HEK293 (cell line): ENCODE results near the gene YPEL4.
A peak's percentile ranks its signal among the peaks of the same experiment; 100 is the strongest.

Source experiments
- CTCF ChIA-PET: fragments of 350-600 bp; formaldehyde crosslinking; extraction: SDS; loops from one replicate; lab custom pipeline; 2021; ENCODE audit warnings: antibody characterized with exemption; lab: Yijun Ruan, JAX
- POLR2A ChIA-PET: fragments of 300-600 bp; formaldehyde crosslinking; extraction: SDS; loops from one replicate; lab custom pipeline; 2020; ENCODE audit warnings: antibody characterized with exemption, inconsistent platforms; lab: Yijun Ruan, JAX
- H3K27ac ChIP-seq: fragments of 200-500 bp; sonication (Bioruptor generic); 2 replicates; pipeline ENCODE4 v1.5.1; 2014; ENCODE audit warnings: low read depth, low read length, control low read depth, inconsistent platforms; ENCODE audit errors: extremely low read depth
- H3K36me3 ChIP-seq, 2 experiments: fragments of 200-500 bp in 1 of 2; sonication (Bioruptor generic) in 1 of 2; 1 replicate in 1 of 2; 2 replicates in 1 of 2; pipeline ENCODE4 v1.5.1; 2014 to 2017; ENCODE audit warnings: inconsistent platforms in 2 of 2, low read length in 2 of 2; ENCODE audit not compliant: control insufficient read depth in 2 of 2, insufficient read depth in 1 of 2
- H3K4me1 ChIP-seq: fragments of 200-500 bp; sonication (Bioruptor generic); 2 replicates; pipeline ENCODE4 v1.5.1; 2014; ENCODE audit warnings: mild to moderate bottlenecking, low read length, inconsistent platforms; ENCODE audit not compliant: control insufficient read depth, insufficient read depth
- H3K4me3 ChIP-seq: 2 replicates; pipeline ENCODE4 v1.5.1; 2011; ENCODE audit warnings: low read depth, mild to moderate bottlenecking, control low read depth, low read length, moderate library complexity
- H3K9me3 ChIP-seq: fragments of 200-500 bp; sonication (Bioruptor generic); 2 replicates; pipeline ENCODE4 v1.5.1; 2014; ENCODE audit warnings: low read depth, low read length, inconsistent platforms; ENCODE audit not compliant: control insufficient read depth, insufficient read depth
- BCL11B ChIP-seq: fragments of 450-650 bp; formaldehyde crosslinking; IDR thresholded peaks from 2 replicates; pipeline ENCODE4 v1.5.1; 2016; ENCODE audit warnings: low read depth, missing biosample characterization, missing genetic modification characterization
- GLIS1 ChIP-seq: fragments of 450-650 bp; formaldehyde crosslinking; IDR thresholded peaks from 2 replicates; pipeline ENCODE4 v1.5.1; 2016; ENCODE audit warnings: missing biosample characterization, missing genetic modification characterization
- GLIS2 ChIP-seq: fragments of 450-650 bp; formaldehyde crosslinking; IDR thresholded peaks from 2 replicates; pipeline ENCODE4 v1.5.1; 2016; ENCODE audit warnings: missing biosample characterization, missing genetic modification characterization
- KLF10 ChIP-seq: fragments of 450-650 bp; IDR thresholded peaks from 2 replicates; pipeline ENCODE4 v1.5.1; 2018; ENCODE audit warnings: missing biosample characterization, mild to moderate bottlenecking, missing genetic modification characterization
- KLF16 ChIP-seq: fragments of 450-650 bp; formaldehyde crosslinking; IDR thresholded peaks from 2 replicates; pipeline ENCODE4 v1.5.1; 2017; ENCODE audit warnings: missing biosample characterization, missing genetic modification characterization
- KLF8 ChIP-seq: fragments of 450-650 bp; formaldehyde crosslinking; IDR thresholded peaks from 2 replicates; pipeline ENCODE4 v1.5.1; 2016; ENCODE audit warnings: missing biosample characterization, missing genetic modification characterization
- MYNN ChIP-seq: fragments of 450-650 bp; formaldehyde crosslinking; IDR thresholded peaks from 2 replicates; pipeline ENCODE4 v1.5.1; 2016; ENCODE audit warnings: missing biosample characterization, missing genetic modification characterization, borderline replicate concordance
- ZBTB26 ChIP-seq: fragments of 450-650 bp; formaldehyde crosslinking; optimal IDR thresholded peaks from 2 replicates; pipeline ENCODE3; 2016; ENCODE audit warnings: missing biosample characterization, mild to moderate bottlenecking, missing genetic modification characterization
- ZFP3 ChIP-seq: fragments of 450-650 bp; formaldehyde crosslinking; IDR thresholded peaks from 2 replicates; pipeline ENCODE4 v1.5.1; 2016; ENCODE audit warnings: low read depth, missing biosample characterization, missing genetic modification characterization
- ZNF146 ChIP-seq: fragments of 450-650 bp; formaldehyde crosslinking; IDR thresholded peaks from 2 replicates; pipeline ENCODE4 v1.5.1; 2016; ENCODE audit warnings: missing biosample characterization, missing genetic modification characterization
- ZNF148 ChIP-seq: fragments of 450-650 bp; formaldehyde crosslinking; IDR thresholded peaks from 2 replicates; pipeline ENCODE4 v1.5.0; 2017; ENCODE audit warnings: missing biosample characterization, missing genetic modification characterization, borderline replicate concordance
- ZNF16 ChIP-seq: fragments of 450-650 bp; formaldehyde crosslinking; IDR thresholded peaks from 2 replicates; pipeline ENCODE4 v1.5.1; 2016; ENCODE audit warnings: low read depth, missing biosample characterization, missing genetic modification characterization
- ZNF184 ChIP-seq: fragments of 450-650 bp; IDR thresholded peaks from 2 replicates; pipeline ENCODE4 v1.5.1; 2018; ENCODE audit warnings: missing biosample characterization, mild to moderate bottlenecking, missing genetic modification characterization
- ZNF2 ChIP-seq: fragments of 450-650 bp; formaldehyde crosslinking; IDR thresholded peaks from 2 replicates; pipeline ENCODE4 v1.5.1; 2016; ENCODE audit warnings: missing biosample characterization, missing genetic modification characterization
- ZNF266 ChIP-seq: fragments of 450-650 bp; formaldehyde crosslinking; IDR thresholded peaks from 2 replicates; pipeline ENCODE4 v1.5.1; 2016; ENCODE audit warnings: missing biosample characterization, missing genetic modification characterization, low read depth
- ZNF311 ChIP-seq: fragments of 450-650 bp; formaldehyde crosslinking; IDR thresholded peaks from 2 replicates; pipeline ENCODE4 v1.5.1; 2017; ENCODE audit warnings: missing biosample characterization, missing genetic modification characterization, borderline replicate concordance
- ZNF37A ChIP-seq: fragments of 450-650 bp; IDR thresholded peaks from 2 replicates; pipeline ENCODE4 v1.5.1; 2018; ENCODE audit warnings: missing biosample characterization, missing genetic modification characterization
- ZNF416 ChIP-seq: fragments of 450-650 bp; formaldehyde crosslinking; IDR thresholded peaks from 2 replicates; pipeline ENCODE4 v1.5.1; 2016; ENCODE audit warnings: missing biosample characterization, missing genetic modification characterization
- ZNF513 ChIP-seq: fragments of 450-650 bp; IDR thresholded peaks from 2 replicates; pipeline ENCODE4 v1.5.1; 2018; ENCODE audit warnings: missing biosample characterization, missing genetic modification characterization
- ZNF558 ChIP-seq: fragments of 450-650 bp; formaldehyde crosslinking; IDR thresholded peaks from 2 replicates; pipeline ENCODE4 v1.5.1; 2016; ENCODE audit warnings: missing biosample characterization, missing genetic modification characterization
- ZNF626 ChIP-seq: fragments of 450-650 bp; sonication (Bioruptor Pico); formaldehyde crosslinking; IDR thresholded peaks from 2 replicates; pipeline ENCODE4 v1.5.1; 2018; ENCODE audit warnings: missing biosample characterization, missing genetic modification characterization, inconsistent platforms
- ZNF639 ChIP-seq: fragments of 450-650 bp; formaldehyde crosslinking; IDR thresholded peaks from 2 replicates; pipeline ENCODE4 v1.5.1; 2016; ENCODE audit warnings: missing biosample characterization, missing genetic modification characterization
- ZNF658 ChIP-seq: fragments of 450-650 bp; formaldehyde crosslinking; IDR thresholded peaks from 2 replicates; pipeline ENCODE4; 2016; ENCODE audit warnings: missing biosample characterization, missing genetic modification characterization
- ZNF670 ChIP-seq: fragments of 450-650 bp; formaldehyde crosslinking; IDR thresholded peaks from 2 replicates; pipeline ENCODE4 v1.5.1; 2016; ENCODE audit warnings: missing biosample characterization, missing genetic modification characterization, low read depth
- ZNF701 ChIP-seq: fragments of 450-650 bp; formaldehyde crosslinking; IDR thresholded peaks from 2 replicates; pipeline ENCODE4 v1.5.1; 2016; ENCODE audit warnings: missing biosample characterization, missing genetic modification characterization
- ZNF785 ChIP-seq: fragments of 450-650 bp; formaldehyde crosslinking; IDR thresholded peaks from 2 replicates; pipeline ENCODE4 v1.5.1; 2016; ENCODE audit warnings: missing biosample characterization, missing genetic modification characterization
- TF ChIP-seq, protein P1 (sequence below): fragments of 450-650 bp; formaldehyde crosslinking; IDR thresholded peaks from 2 replicates; pipeline ENCODE4 v1.5.1; 2017; ENCODE audit warnings: missing biosample characterization, missing genetic modification characterization
- TF ChIP-seq, protein P2 (sequence below): fragments of 450-650 bp; formaldehyde crosslinking; IDR thresholded peaks from 2 replicates; pipeline ENCODE4 v1.5.1; 2017; ENCODE audit warnings: missing biosample characterization, missing genetic modification characterization

Gene YPEL4

DNA sequence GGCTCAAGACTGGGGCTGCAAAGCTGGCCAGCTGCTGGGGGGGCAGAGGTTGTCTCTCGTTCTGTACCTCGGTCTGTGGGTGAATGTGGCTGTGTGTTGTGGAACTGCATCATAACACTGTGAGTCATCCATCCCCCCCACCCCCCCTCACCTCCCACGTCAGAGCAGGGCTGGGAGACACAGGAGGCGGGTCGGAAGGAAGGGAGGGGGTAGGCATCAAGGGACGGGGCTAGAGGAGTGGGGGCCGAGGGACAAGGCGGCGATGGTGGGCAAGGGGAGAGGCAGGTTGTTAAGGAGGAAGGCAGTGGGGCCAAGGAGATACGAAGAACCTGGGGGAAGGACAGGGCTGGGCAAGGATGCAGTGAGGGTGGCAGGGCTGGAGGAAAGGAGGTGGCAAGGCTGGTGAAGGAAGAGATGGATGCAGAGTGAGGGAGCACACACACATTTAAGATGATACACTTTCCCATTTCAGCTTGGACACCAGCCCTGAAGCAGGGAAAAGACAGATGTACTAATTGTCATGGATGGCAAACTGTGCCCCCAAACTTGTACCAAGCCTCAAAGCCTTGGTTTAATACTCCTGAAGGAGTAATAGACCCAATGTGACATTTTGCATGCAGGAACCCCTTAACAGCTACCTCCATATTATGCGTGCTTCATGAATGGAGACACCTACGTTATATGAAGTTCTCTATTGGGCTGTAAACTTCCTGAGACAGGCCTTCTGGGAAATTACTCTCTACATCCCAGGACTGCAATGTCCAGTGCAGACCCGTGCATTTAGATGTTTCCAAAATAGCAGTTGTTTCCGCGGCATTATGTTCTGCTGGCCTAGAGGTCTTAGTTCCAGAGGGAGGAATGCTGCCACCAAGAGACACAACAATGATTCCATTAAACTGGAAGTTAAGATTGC lies at the start of gene YPEL4 (continued):
- TF ChIP-seq, protein P1, sequence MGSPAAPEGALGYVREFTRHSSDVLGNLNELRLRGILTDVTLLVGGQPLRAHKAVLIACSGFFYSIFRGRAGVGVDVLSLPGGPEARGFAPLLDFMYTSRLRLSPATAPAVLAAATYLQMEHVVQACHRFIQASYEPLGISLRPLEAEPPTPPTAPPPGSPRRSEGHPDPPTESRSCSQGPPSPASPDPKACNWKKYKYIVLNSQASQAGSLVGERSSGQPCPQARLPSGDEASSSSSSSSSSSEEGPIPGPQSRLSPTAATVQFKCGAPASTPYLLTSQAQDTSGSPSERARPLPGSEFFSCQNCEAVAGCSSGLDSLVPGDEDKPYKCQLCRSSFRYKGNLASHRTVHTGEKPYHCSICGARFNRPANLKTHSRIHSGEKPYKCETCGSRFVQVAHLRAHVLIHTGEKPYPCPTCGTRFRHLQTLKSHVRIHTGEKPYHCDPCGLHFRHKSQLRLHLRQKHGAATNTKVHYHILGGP (tag by site-specific recombination): no peak
- TF ChIP-seq ZNF2 (no peak), ZNF416 (tag by site-specific recombination) (no peak), ZNF626 (tag by site-specific recombination) (no peak), ZNF266 (no peak), ZNF785 (tag by site-specific recombination) (no peak), ZNF148 (tag by site-specific recombination) (no peak), GLIS1 (tag by site-specific recombination) (0 out of 2 replicates have a peak, but pooled peaks have one; percentile 11), ZBTB26 (tag by site-specific recombination) (no peak), MYNN (tag by site-specific recombination) (no peak), GLIS2 (tag by site-specific recombination) (peak; percentile 74), ZNF670 (no peak), ZNF658 (no peak), ZNF558 (tag by site-specific recombination) (no peak), ZNF639 (tag by site-specific recombination) (no peak), ZNF37A (tag by site-specific recombination) (no peak)
- TF ChIP-seq, protein P2, sequence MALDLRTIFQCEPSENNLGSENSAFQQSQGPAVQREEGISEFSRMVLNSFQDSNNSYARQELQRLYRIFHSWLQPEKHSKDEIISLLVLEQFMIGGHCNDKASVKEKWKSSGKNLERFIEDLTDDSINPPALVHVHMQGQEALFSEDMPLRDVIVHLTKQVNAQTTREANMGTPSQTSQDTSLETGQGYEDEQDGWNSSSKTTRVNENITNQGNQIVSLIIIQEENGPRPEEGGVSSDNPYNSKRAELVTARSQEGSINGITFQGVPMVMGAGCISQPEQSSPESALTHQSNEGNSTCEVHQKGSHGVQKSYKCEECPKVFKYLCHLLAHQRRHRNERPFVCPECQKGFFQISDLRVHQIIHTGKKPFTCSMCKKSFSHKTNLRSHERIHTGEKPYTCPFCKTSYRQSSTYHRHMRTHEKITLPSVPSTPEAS (tag by site-specific recombination): no peak
- TF ChIP-seq, all 188 proteins: peak for 19

GRCh38 chr11:57698843-57699365 lies 49.2 kb upstream of the YPEL4 start:
- H3K4me1 ChIP-seq: no peaks in the 10 kb centered on the region
- ChIA-PET CTCF (interaction anchor here (1.1 to 1.2 kb wide), 3 partner anchors 19 to 353 kb away, joined by 3 to 4 read pairs (median 3); no protein-coding TSS in a partner anchor), POLR2A (interaction anchor here (2.1 kb wide), 1 partner anchor 13 kb away, joined by 6 read pairs; the partner anchor contains the start of genes MED19 and TMX2)
- H3K9me3 ChIP-seq: no peaks in the 10 kb centered on the region
- no peak overlapping the region for H3K27ac ChIP-seq
- no peak overlapping the region for H3K4me3 ChIP-seq
- peaks cover 20 to 79% of the 10 kb centered on the region in 2 experiments; a peak in 2 of 3 replicates for H3K36me3 ChIP-seq
- TF ChIP-seq KLF16 (tag by site-specific recombination) (no peak), ZNF184 (no peak), BCL11B (no peak), ZNF701 (tag by site-specific recombination) (no peak), KLF10 (no peak), ZNF16 (tag by site-specific recombination) (no peak), KLF8 (tag by site-specific recombination) (no peak), ZNF513 (tag by site-specific recombination) (no peak), ZNF311 (tag by site-specific recombination) (no peak), ZNF146 (no peak), ZFP3 (tag by site-specific recombination) (no peak)
